ENCODE data around the gene FYN. TPM values are rescaled to one million over a fixed set of nuclear protein-coding genes. Genes with fewer than 3 reads are reported as not detected.
A peak's percentile ranks its signal among the peaks of the same experiment; 100 is the strongest.

Gene FYN
- total RNA-seq, 2 donors from 2014 or later, result 11.3 to 21.5 TPM

GRCh38 chr6:111664565-111665030 is 208.7 kb downstream of the FYN start:
- H3K27me3 ChIP-seq, result no peaks in the 10 kb centered on the region
- no peak for TF ChIP-seq CTCF (IDR thresholded peaks at IDR 0.05)
- intact Hi-C loops (cut with DNase I), result no loop called here
- H3K27ac ChIP-seq, result peak overlapping the region; percentile 12
- H3K36me3 ChIP-seq, result no peaks in the 10 kb centered on the region
- DNase-seq, result no peak
- no peaks in the 10 kb centered on the region for H3K9me3 ChIP-seq
- H3K9ac ChIP-seq (ENCODE audit: low read depth in 2 of 2, low read length in 2 of 2), result no peak overlapping the region
- no peaks in the 10 kb centered on the region for H3K4me1 ChIP-seq
- H3K4me3 ChIP-seq, result no peak overlapping the region

DNA sequence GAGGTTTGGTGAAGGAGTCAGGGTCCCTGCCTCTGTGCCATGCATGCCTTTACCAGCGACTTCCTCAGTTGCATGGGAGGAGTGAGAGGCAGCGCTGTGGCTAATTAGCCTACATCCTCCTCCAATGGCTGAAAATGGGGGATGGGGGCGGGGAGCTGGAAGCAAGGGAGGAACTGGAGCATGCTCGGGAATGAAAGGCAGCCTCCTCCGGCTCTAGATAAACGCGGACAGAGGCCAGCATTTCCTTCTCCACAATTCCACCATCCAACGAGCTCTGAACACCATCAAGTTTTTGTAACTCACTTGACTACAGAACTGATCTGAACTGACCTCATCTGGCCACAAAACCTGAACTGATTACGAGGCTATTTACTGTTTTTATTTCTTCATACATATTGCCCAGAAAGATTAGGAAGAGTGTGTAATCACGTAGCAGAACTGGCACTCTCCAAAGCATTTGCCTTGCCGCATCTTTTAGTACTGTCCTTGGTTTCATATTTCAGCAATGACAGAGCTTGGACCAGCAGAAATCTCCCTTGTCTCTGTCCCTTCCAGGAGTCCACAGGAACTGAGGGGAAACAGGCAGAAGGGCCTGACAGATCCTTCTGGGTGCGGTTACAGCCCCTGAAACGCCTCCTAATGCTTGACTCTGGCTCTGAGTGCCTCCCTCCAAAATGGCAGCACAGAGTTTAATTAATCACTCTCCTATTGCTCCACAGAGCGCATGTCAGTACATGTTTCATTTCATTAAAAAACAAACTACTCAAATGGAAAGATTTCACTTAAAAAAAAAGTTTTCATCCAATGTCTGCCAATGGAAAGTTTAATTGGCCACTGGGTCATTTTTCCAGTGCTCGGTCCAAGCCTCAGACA is 209.3 kb downstream of the FYN start:
- Histone ChIP-seq H3K36me3 (no peaks in the 10 kb centered on the region), H3K27me3 (no peaks in the 10 kb centered on the region), H3K4me1 (no peaks in the 10 kb centered on the region), H3K27ac (peak overlapping the region; percentile 12), H3K9ac (ENCODE audit: low read depth in 2 of 2, low read length in 2 of 2) (no peak overlapping the region), H3K4me3 (no peak overlapping the region), H3K9me3 (no peaks in the 10 kb centered on the region)
- intact Hi-C loops (cut with DNase I), result no loop called here
- no peak for TF ChIP-seq CTCF (IDR thresholded peaks at IDR 0.05)
- no peak for DNase-seq

DNA sequence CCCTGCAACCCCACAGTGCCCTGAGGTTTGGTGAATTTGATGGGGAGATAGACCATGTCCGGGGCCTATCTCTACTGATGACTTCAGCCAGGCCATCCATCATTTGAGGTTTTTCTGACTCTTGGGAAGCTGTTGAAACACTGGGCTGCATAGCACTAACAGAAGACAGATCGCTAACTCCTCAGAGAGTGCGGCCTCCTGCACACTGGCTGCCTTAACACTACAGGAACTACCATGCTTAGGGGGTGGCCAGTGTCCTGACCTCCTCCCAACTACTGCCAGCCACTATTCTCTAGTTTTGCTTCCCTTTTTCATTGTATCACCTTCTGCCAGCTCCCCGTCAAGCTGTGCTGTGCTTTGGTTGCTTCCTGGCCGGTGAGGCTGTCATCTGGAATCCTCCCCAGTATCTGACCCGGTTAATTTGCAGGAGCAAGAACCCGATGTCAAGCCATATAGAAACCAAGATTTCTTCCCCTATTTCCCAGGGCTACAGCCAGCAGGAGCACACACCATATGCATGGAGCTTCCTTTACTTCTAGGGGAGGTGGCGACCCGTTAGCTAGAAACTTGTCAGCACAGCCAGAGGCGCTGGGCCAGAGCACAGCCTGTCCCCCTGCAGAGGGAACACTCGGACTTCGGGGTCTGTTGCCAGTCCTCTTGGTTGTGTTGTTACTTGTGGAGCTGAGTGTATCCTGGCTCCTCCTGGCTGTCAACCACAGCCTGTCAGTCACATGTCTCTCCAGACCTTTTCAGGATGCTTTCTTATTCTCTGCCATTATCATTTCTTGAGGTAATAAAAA is 210.3 kb downstream of the FYN start:
- no peak overlapping the region for H3K27ac ChIP-seq
- DNase-seq, result no peak
- H3K4me1 ChIP-seq, result no peaks in the 10 kb centered on the region
- TF ChIP-seq CTCF (IDR thresholded peaks at IDR 0.05), result no peak
- no peak overlapping the region for H3K9ac ChIP-seq (ENCODE audit: low read depth in 2 of 2, low read length in 2 of 2)
- H3K9me3 ChIP-seq, result no peaks in the 10 kb centered on the region
- H3K4me3 ChIP-seq, result no peak overlapping the region
- H3K27me3 ChIP-seq, result no peaks in the 10 kb centered on the region
- H3K36me3 ChIP-seq, result no peaks in the 10 kb centered on the region
- intact Hi-C loops (cut with DNase I), result no loop called here

DNA sequence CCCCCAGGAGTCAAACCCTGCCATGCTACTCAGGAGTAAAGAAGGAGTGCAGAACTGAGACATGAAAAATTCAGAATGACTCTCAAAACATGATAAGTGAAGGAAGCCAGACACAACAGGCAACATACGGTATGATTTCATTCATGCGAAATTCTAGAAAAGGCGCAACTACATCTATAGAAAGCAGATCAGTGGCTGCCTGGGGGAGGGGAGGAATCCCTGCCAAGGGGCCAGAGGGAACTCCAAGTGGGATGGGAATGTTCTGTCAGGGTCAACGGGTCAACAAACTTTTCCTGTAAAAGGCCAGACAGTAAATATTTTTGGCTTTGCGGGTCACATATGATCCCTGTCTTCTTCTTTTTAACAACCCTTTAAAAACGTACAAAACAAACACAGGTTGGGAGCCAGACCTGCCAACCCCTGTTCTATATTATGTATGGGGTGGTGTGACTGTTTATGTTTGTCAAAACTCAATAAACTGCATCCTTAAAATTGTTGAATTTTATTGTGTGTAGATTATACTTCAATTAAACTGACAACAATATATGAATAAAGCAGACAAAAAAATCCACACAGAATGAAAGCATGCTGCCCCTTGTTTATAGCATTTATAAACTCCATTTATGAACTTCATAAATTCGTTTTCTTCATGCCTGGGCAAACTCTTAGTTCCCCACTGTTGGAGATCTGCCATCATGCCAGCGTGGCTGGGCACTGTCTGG is 211.0 kb downstream of the FYN start:
- no peak overlapping the region for H3K9ac ChIP-seq (ENCODE audit: low read depth in 2 of 2, low read length in 2 of 2)
- no peaks in the 10 kb centered on the region for H3K4me1 ChIP-seq
- intact Hi-C loops (cut with DNase I), result no loop called here
- no peak for DNase-seq
- no peak overlapping the region for H3K27ac ChIP-seq
- no peak overlapping the region for H3K4me3 ChIP-seq
- H3K27me3 ChIP-seq, result no peaks in the 10 kb centered on the region
- no peaks in the 10 kb centered on the region for H3K36me3 ChIP-seq
- no peak for TF ChIP-seq CTCF (IDR thresholded peaks at IDR 0.05)
- no peaks in the 10 kb centered on the region for H3K9me3 ChIP-seq

GRCh38 chr6:111661541-111662061 is 211.7 kb downstream of the FYN start:
- no peaks in the 10 kb centered on the region for H3K4me1 ChIP-seq
- intact Hi-C loops (cut with DNase I), result no loop called here
- H3K4me3 ChIP-seq, result no peak overlapping the region
- H3K27me3 ChIP-seq, result no peaks in the 10 kb centered on the region
- no peak for TF ChIP-seq CTCF (IDR thresholded peaks at IDR 0.05)
- H3K9me3 ChIP-seq, result no peaks in the 10 kb centered on the region
- H3K27ac ChIP-seq, result no peak overlapping the region
- no peak overlapping the region for H3K9ac ChIP-seq (ENCODE audit: low read depth in 2 of 2, low read length in 2 of 2)
- H3K36me3 ChIP-seq, result no peaks in the 10 kb centered on the region
- peak; percentile 55 for DNase-seq
